Stomach (tissue), 4 donors: Measurements from ENCODE around the gene SMAD6.

Experiments
- CTCF ChIP-seq, 7 experiments: fragments of 450-650 bp in 4 of 7; fragments of 200-600 bp in 3 of 7; sonication (generic) in 3 of 7; IDR thresholded peaks; one replicate each; pipeline ENCODE4 v1.5.1; 2016 to 2019; ENCODE audit warnings: antibody characterized with exemption in 7 of 7, control low read depth in 2 of 7, mild to moderate bottlenecking in 1 of 7
- EP300 ChIP-seq: sonication (generic); formaldehyde crosslinking; IDR thresholded peaks from one replicate; pipeline ENCODE4 v1.6.1; 2017; ENCODE audit warnings: antibody characterized with exemption
- POLR2A ChIP-seq, 4 donors: fragments of 450-650 bp; IDR thresholded peaks; one replicate each; pipeline ENCODE4 v1.6.1; 2016; ENCODE audit warnings: antibody characterized with exemption in 4 of 4, control low read depth in 2 of 4, mild to moderate bottlenecking in 1 of 4, moderate library complexity in 1 of 4
- POLR2AphosphoS5 ChIP-seq, 3 donors: sonication (generic); formaldehyde crosslinking; IDR thresholded peaks; one replicate each; pipeline ENCODE4 v1.6.1; 2016; ENCODE audit warnings: antibody characterized with exemption in 3 of 3

- no peak for TF ChIP-seq EP300
- no peak for TF ChIP-seq CTCF (IDR thresholded peaks at IDR 0.05)
- TF ChIP-seq POLR2AphosphoS5 (IDR thresholded peaks at IDR 0.05), result no peak
- TF ChIP-seq POLR2A (IDR thresholded peaks at IDR 0.05), result no peak
These were observed 45.2 kb downstream of the SMAD6 start for GRCh38 chr15:66747223-66747622.
